Mesenchymal stem cell (in vitro differentiated cells and primary cell): Measurements from ENCODE around the gene ASPDH. TPM values are rescaled to one million over a fixed set of nuclear protein-coding genes. Genes with fewer than 3 reads are reported as not detected.

ENCODE experiments used
- DNase-seq: peaks from one replicate; pipeline ENCODE4 v3.0.0-alpha.2; 2013
- H2AFZ ChIP-seq: one replicate; pipeline ENCODE4 v1.6.1; 2013; ENCODE audit warnings: low read depth, mild to moderate bottlenecking, control low read depth, inconsistent platforms, low read length, moderate library complexity
- H2AK5ac ChIP-seq: 2 replicates; pipeline ENCODE4 v1.6.1; 2013; ENCODE audit warnings: low read length, moderate library complexity, mild to moderate bottlenecking, inconsistent platforms; ENCODE audit not compliant: severe bottlenecking
- H2BK120ac ChIP-seq: one replicate; pipeline ENCODE4 v1.6.1; 2013; ENCODE audit warnings: low read depth, mild to moderate bottlenecking, inconsistent platforms, low read length, moderate library complexity
- H2BK12ac ChIP-seq, 2 experiments: one replicate each; pipeline ENCODE4 v1.6.1; 2013; ENCODE audit warnings: inconsistent platforms in 2 of 2, low read length in 2 of 2, mild to moderate bottlenecking in 2 of 2, moderate library complexity in 2 of 2, control low read depth in 1 of 2
- H2BK15ac ChIP-seq: one replicate; pipeline ENCODE4 v1.6.1; 2013; ENCODE audit warnings: mild to moderate bottlenecking, low read depth, inconsistent platforms; ENCODE audit not compliant: poor library complexity, severe bottlenecking
- H2BK5ac ChIP-seq: 2 replicates; pipeline ENCODE4 v1.6.1; 2013; ENCODE audit warnings: low read depth, mild to moderate bottlenecking, low read length, control low read depth, inconsistent platforms; ENCODE audit not compliant: poor library complexity, severe bottlenecking
- H3K14ac ChIP-seq, 2 experiments: one replicate each; pipeline ENCODE4 v1.6.1; 2013; ENCODE audit warnings: inconsistent platforms in 2 of 2, low read length in 2 of 2, control low read depth in 1 of 2, mild to moderate bottlenecking in 1 of 2, moderate library complexity in 1 of 2
- H3K18ac ChIP-seq, 2 experiments: one replicate each; pipeline ENCODE4 v1.6.1; 2013; ENCODE audit warnings: inconsistent platforms in 2 of 2, low read length in 2 of 2, control low read depth in 1 of 2, low read depth in 1 of 2, mild to moderate bottlenecking in 1 of 2
- H3K23ac ChIP-seq, 2 experiments: one replicate each; pipeline ENCODE4 v1.6.1; 2013; ENCODE audit warnings: inconsistent platforms in 2 of 2, low read length in 2 of 2, mild to moderate bottlenecking in 2 of 2, moderate library complexity in 2 of 2, control low read depth in 1 of 2
- H3K27ac ChIP-seq: 2 replicates; pipeline ENCODE4 v1.5.1; 2013; ENCODE audit warnings: mild to moderate bottlenecking, moderate library complexity, low read length, control low read depth, inconsistent platforms; ENCODE audit not compliant: poor library complexity, severe bottlenecking
- H3K27me3 ChIP-seq, 2 experiments: 2 replicates each; pipeline versions ENCODE4 v1.6.1 to v1.7.0; 2013; ENCODE audit warnings: low read length in 2 of 2, mild to moderate bottlenecking in 2 of 2, moderate library complexity in 2 of 2, control low read depth in 1 of 2, inconsistent platforms in 1 of 2; ENCODE audit not compliant: control insufficient read depth in 1 of 2, insufficient read depth in 1 of 2
- H3K36me3 ChIP-seq, 2 experiments: 2 replicates each; pipeline versions ENCODE4 v1.6.1 to v1.7.0; 2013; ENCODE audit warnings: low read length in 2 of 2, control low read depth in 1 of 2, inconsistent platforms in 1 of 2, low read depth in 1 of 2, mild to moderate bottlenecking in 1 of 2; ENCODE audit not compliant: insufficient read depth in 2 of 2, control insufficient read depth in 1 of 2
- H3K4ac ChIP-seq, 2 experiments: one replicate each; pipeline ENCODE4 v1.6.1; 2013; ENCODE audit warnings: inconsistent platforms in 2 of 2, low read length in 2 of 2, mild to moderate bottlenecking in 2 of 2, moderate library complexity in 2 of 2, control low read depth in 1 of 2, low read depth in 1 of 2
- H3K4me1 ChIP-seq: 2 replicates; pipeline ENCODE4 v1.6.1; 2013; ENCODE audit warnings: low read depth, low read length, control low read depth; ENCODE audit not compliant: control insufficient read depth, insufficient read depth
- H3K4me2 ChIP-seq: 2 replicates; pipeline ENCODE4 v1.6.1; 2013; ENCODE audit warnings: low read length, mild to moderate bottlenecking, inconsistent platforms; ENCODE audit not compliant: poor library complexity, severe bottlenecking
- H3K4me3 ChIP-seq, 2 experiments: 2 replicates each; pipeline versions ENCODE4 v1.5.1 to v1.7.0; 2013; ENCODE audit warnings: low read length in 2 of 2, mild to moderate bottlenecking in 2 of 2, control low read depth in 1 of 2, low read depth in 1 of 2; ENCODE audit not compliant: insufficient read depth in 1 of 2
- H3K79me1 ChIP-seq: replicated peaks from 2 replicates; pipeline ENCODE4 v1.6.1; 2013; ENCODE audit warnings: mild to moderate bottlenecking, control low read depth, low read length, inconsistent platforms; ENCODE audit not compliant: poor library complexity, severe bottlenecking
- H3K9ac ChIP-seq: 2 replicates; pipeline ENCODE4 v1.7.0; 2013; ENCODE audit warnings: mild to moderate bottlenecking, low read length, moderate library complexity
- H3K9me3 ChIP-seq: 2 replicates; pipeline ENCODE4 v1.7.0; 2013; ENCODE audit warnings: mild to moderate bottlenecking, low read length; ENCODE audit not compliant: control insufficient read depth
- H4K8ac ChIP-seq: one replicate; pipeline ENCODE4 v1.6.1; 2013; ENCODE audit warnings: inconsistent platforms, mild to moderate bottlenecking, low read length, moderate library complexity
- H4K91ac ChIP-seq: one replicate; pipeline ENCODE4 v1.6.1; 2013; ENCODE audit warnings: mild to moderate bottlenecking, low read length, inconsistent platforms
- WGBS: methylation state at CpG from one replicate; pipeline ENCODE4 v1.1.7; 2013; ENCODE audit warnings: mixed read lengths; 5-methylcytosine and 5-hydroxymethylcytosine counted together
- polyA plus RNA-seq, 2 experiments: library from polyadenylated mRNA; stranded (reverse); fragments of 200-250 nt; gene quantifications; one replicate each; pipeline ENCODE4 v1.2.3, GENCODE V29; 2013

The ASPDH gene
- not detected for polyA plus RNA-seq (2013, experiment 1 of 2)
- not detected for polyA plus RNA-seq (2013, experiment 2 of 2)

GRCh38 chr19:50513746-50514345 is at the start of gene ASPDH:
Gene ASPDH, minus strand, starts transcription at chr19:50513913. Its CDS starts 90 bp downstream, at chr19:50513823.
- Histone ChIP-seq H3K4ac (no peak within 1 kb of the TSS), H2BK15ac (no peak within 1 kb of the TSS), H2AK5ac (no peak within 1 kb of the TSS), H2BK12ac (no peak within 1 kb of the TSS), H3K4me3 (no peak within 1 kb of the TSS), H4K8ac (no peak within 1 kb of the TSS), H3K27me3 (peaks cover 0 to 9% of the 10 kb centered on the region in 2 experiments), H4K91ac (peak within 1 kb of the TSS; percentile 15), H3K9me3 (no peaks in the 10 kb centered on the region), H2BK120ac (no peak within 1 kb of the TSS), H3K9ac (no peak within 1 kb of the TSS), H2AFZ (no peak within 1 kb of the TSS), H3K23ac (no peak within 1 kb of the TSS), H3K27ac (no peak within 1 kb of the TSS), H2BK5ac (no peak within 1 kb of the TSS), H3K18ac (no peak within 1 kb of the TSS), H3K36me3 (no peaks in the 10 kb centered on the region), H3K14ac (no peak within 1 kb of the TSS), H3K4me2 (no peak within 1 kb of the TSS), H3K4me1 (peaks cover 17% of the 10 kb centered on the region), H3K79me1 (peaks cover 10% of the 10 kb centered on the region)
- no peak for DNase-seq
- WGBS = 76% methylated on average over 19 of the region's 22 CpGs

- WGBS = 83% methylated on average over 8 of the region's 9 CpGs
- no peak overlapping the region for H2AFZ ChIP-seq
- H3K27ac ChIP-seq = no peak overlapping the region
Measured at GRCh38 chr19:50562996-50563395, 49.3 kb upstream of the ASPDH start.

GRCh38 chr19:50562329-50562728 is 48.6 kb upstream of the ASPDH start:
- Histone ChIP-seq H3K18ac (no peak overlapping the region), H2AFZ (no peak overlapping the region), H2AK5ac (no peak overlapping the region), H4K91ac (no peak overlapping the region), H3K4me2 (no peak overlapping the region), H3K36me3 (no peaks in the 10 kb centered on the region), H3K4me3 (no peak overlapping the region), H3K79me1 (no peaks in the 10 kb centered on the region), H3K9ac (no peak overlapping the region), H3K27me3 (peaks cover 0 to 68% of the 10 kb centered on the region in 2 experiments), H4K8ac (no peak overlapping the region), H3K4me1 (no peaks in the 10 kb centered on the region), H2BK15ac (no peak overlapping the region), H3K23ac (no peak overlapping the region), H2BK120ac (no peak overlapping the region), H2BK12ac (no peak overlapping the region), H3K9me3 (no peaks in the 10 kb centered on the region), H3K27ac (no peak overlapping the region), H3K4ac (no peak overlapping the region), H3K14ac (no peak overlapping the region), H2BK5ac (no peak overlapping the region)
- 68% methylated on average over 4 of the region's 4 CpGs for WGBS
- no peak for DNase-seq

More at GRCh38 chr19:50562996-50563395, 49.3 kb upstream of the ASPDH start:
- no peak for DNase-seq
- Histone ChIP-seq H3K4me2 (no peak overlapping the region), H3K79me1 (no peaks in the 10 kb centered on the region), H3K9ac (no peak overlapping the region), H3K36me3 (no peaks in the 10 kb centered on the region), H4K91ac (no peak overlapping the region), H2BK12ac (no peak overlapping the region), H4K8ac (no peak overlapping the region), H3K4me3 (no peak overlapping the region), H3K4ac (no peak overlapping the region), H2AK5ac (no peak overlapping the region), H3K23ac (no peak overlapping the region), H3K14ac (no peak overlapping the region), H3K27me3 (peaks cover 0 to 62% of the 10 kb centered on the region in 2 experiments), H3K9me3 (no peaks in the 10 kb centered on the region), H2BK5ac (no peak overlapping the region), H2BK120ac (no peak overlapping the region), H2BK15ac (no peak overlapping the region), H3K4me1 (no peaks in the 10 kb centered on the region), H3K18ac (no peak overlapping the region)

GRCh38 chr19:50559636-50560035 is 45.9 kb upstream of the ASPDH start:
- DNase-seq = no peak
- no peak overlapping the region for H3K9ac ChIP-seq
- no peak overlapping the region for H2BK12ac ChIP-seq
- no peak overlapping the region for H2BK5ac ChIP-seq
- no peak overlapping the region for H3K23ac ChIP-seq
- H3K4me3 ChIP-seq = no peak overlapping the region
- no peaks in the 10 kb centered on the region for H3K4me1 ChIP-seq
- H2AK5ac ChIP-seq = no peak overlapping the region
- H3K18ac ChIP-seq = no peak overlapping the region
- H4K91ac ChIP-seq = no peak overlapping the region
- H3K4ac ChIP-seq = no peak overlapping the region
- H2AFZ ChIP-seq = no peak overlapping the region
- H2BK120ac ChIP-seq = no peak overlapping the region
- no peaks in the 10 kb centered on the region for H3K36me3 ChIP-seq
- H2BK15ac ChIP-seq = no peak overlapping the region
- H3K79me1 ChIP-seq = no peaks in the 10 kb centered on the region
- WGBS = 50% methylated on average over 10 of the region's 10 CpGs
- H3K27me3 ChIP-seq = peaks cover 0 to 65% of the 10 kb centered on the region in 2 experiments
- H3K27ac ChIP-seq = no peak overlapping the region
- H3K9me3 ChIP-seq = no peaks in the 10 kb centered on the region
- no peak overlapping the region for H3K14ac ChIP-seq
- H4K8ac ChIP-seq = no peak overlapping the region
- H3K4me2 ChIP-seq = no peak overlapping the region
